Measurements from ENCODE around the gene OGDHL.
A peak's percentile ranks its signal among the peaks of the same experiment; 100 is the strongest.
"Not testable (repeated sequence)": the region's sequence is repeated elsewhere in the genome, so short reads cannot be mapped to it uniquely, and the experiment has no call there.

Gene OGDHL

GRCh38 chr10:49761789-49762565, at the start of gene OGDHL:
TSS of gene OGDHL (minus strand) at chr10:49762323. CDS start at chr10:49758592, 3,731 bp downstream.
- peak; percentile 9 to 45 for DNase-seq (ENCODE audit: low read depth in 2 of 2)

GRCh38 chr10:49803988-49804387, 41.9 kb upstream of the OGDHL start:
- no peak for DNase-seq (ENCODE audit: low read depth in 2 of 2)

DNA sequence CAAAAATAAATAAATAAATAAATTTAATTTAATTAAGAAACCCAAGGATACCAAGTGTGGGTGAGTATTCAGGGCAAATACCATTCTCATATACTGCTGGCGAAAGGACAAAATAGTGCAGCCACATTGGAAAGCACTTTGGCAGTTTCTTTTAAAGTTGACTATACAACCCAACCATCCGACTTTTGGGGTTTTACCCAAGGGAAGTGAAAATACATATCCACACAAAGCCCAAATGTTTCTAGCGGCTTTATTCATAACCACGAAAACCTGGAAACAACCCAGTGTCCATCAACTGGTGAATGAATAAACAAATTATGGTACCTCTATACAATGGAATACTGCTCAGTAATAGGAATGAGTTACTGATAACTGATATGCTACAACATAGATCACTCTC, 36.2 kb upstream of the OGDHL start:
- DNase-seq (ENCODE audit: low read depth in 2 of 2): no peak

GRCh38 chr10:49791100-49791499, 29.0 kb upstream of the OGDHL start:
- DNase-seq (ENCODE audit: low read depth in 2 of 2): no peak

- no peak for DNase-seq (ENCODE audit: low read depth in 2 of 2)
These were observed 22.6 kb upstream of the OGDHL start for GRCh38 chr10:49784681-49785080.

- no peak for DNase-seq (ENCODE audit: low read depth in 2 of 2)
These were observed 21.5 kb upstream of the OGDHL start for GRCh38 chr10:49783645-49784044.

- DNase-seq (ENCODE audit: low read depth in 2 of 2): no peak
These were observed 19.1 kb upstream of the OGDHL start for GRCh38 chr10:49781247-49781646.

GRCh38 chr10:49778197-49778596, 16.1 kb upstream of the OGDHL start:
- DNase-seq (ENCODE audit: low read depth in 2 of 2): no peak

- no peak for DNase-seq (ENCODE audit: low read depth in 2 of 2)
These were observed 14.7 kb upstream of the OGDHL start for GRCh38 chr10:49776851-49777250.

DNA sequence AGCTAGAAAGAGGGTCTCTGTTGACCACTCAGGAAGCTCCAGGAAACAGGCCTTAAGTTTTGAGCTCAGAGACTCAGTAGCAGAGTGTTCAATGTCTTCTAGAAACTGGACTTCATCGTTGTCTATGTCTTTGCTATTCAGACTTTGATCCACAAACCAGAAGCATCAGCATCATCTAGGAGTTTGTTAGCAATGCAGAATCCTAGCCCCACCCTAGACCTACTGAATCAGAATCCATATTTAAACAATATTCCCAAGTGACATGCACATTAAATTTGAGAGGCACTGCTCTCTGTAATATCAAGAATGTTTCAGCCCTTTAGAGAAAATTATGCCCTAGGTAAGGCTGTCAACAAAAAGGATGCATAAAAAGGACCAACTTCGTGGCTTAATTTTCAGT, 12.9 kb upstream of the OGDHL start:
- no peak for DNase-seq (ENCODE audit: low read depth in 2 of 2)

- DNase-seq (ENCODE audit: low read depth in 2 of 2): not testable (repeated sequence)
These were observed 10.8 kb upstream of the OGDHL start for GRCh38 chr10:49772944-49773343.

DNA sequence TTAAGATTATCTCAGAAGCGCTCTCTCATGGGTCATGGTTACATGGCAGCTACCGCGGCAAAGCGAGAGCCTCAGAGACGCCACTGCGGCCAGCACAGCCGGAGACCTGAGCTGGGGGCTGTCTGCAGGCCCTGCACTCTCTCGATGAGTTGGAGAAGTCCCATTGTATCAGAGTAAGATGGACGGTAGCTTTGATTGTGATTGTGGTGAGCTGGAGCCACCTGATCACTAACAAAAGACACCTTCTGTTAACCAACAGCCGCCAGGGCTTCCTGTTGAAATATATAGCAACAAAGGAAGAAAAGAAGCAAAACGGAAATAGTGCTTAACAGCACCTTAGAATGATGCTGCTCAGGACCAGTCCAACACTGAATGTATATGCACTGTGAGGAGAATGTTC, 8.9 kb upstream of the OGDHL start:
- not testable (repeated sequence) for DNase-seq (ENCODE audit: low read depth in 2 of 2)

DNA sequence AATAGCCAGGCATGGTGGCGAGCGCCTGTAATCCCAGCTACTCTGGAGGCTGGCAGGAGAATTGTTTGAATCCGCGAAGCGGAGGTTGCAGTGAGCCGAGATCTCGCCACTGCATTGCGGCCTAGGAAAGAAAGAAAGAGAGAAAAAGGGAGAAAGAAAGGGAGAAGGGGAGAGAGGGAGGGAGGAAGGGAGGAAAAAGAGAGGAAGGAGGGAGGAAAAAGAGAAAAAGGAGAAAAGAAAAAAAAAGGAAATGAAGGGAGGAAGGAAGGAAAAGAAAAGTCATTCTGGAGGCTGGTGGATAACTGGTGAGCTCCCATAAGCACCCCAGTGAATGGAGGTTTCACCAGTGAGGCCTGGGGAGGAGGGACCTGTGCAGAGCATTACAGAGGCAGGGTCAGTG, 7.6 kb upstream of the OGDHL start:
- no peak for DNase-seq (ENCODE audit: low read depth in 2 of 2)

DNA sequence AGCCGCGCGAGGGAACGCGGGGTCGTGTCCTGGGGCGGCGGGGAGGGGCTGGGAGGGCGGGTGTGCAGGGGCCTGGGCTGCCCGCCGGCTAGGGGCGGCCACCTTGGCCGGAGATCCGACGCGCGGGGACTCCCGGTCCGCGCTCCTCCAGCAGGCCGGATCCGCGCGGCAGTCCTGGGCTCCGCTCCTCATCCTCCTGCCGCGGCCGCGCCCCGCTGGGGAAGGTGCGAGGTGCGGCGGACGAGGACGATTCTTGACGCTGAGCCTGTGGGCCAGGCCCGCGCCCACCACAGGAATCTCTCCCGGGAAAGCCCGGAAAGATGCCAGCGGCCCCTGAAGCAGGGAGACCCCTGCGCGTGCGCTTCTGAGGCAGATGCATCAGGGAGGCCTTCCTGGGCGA, 6.6 kb upstream of the OGDHL start:
- DNase-seq (ENCODE audit: low read depth in 2 of 2): no peak

- no peak for DNase-seq (ENCODE audit: low read depth in 2 of 2)
These were observed 6.2 kb upstream of the OGDHL start for GRCh38 chr10:49768329-49768728.

DNA sequence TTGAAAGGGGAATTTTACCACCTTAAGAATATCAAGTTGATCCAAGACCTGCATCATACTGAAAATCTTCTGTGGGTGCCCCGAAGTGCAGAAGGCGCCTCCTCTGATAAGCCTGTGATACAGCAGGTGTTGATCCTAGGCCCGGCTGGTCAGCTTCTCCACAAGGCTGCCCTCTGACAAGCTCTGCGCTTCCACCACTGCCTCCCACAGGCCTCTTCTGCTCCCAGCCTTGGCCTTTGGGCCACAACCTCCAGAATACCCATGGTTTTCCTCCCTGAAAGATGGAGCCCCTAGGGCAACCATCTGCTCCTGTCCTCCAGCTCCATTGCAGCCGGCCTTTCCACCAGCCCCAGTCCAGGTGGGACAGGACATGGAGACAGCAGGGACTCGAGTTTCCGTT, 5.6 kb upstream of the OGDHL start:
- DNase-seq (ENCODE audit: low read depth in 2 of 2): no peak

- DNase-seq (ENCODE audit: low read depth in 2 of 2): no peak
These were observed 4.4 kb upstream of the OGDHL start for GRCh38 chr10:49766484-49766883.

DNA sequence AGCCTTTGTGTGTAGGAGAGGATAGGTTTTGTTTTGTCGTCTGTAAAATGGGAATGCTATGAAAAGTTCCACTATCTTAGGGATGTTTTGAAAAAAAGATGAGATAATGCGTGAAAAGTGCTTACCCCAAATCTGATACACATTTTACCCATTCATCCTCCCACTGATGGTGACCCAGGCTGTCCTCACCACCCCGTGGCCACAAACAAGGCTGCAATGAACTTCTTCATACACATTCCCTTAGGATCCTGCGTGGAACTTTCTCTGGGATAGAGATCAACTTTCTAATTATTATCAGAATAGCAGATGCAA, 399 bp upstream of the OGDHL start:
- DNase-seq (ENCODE audit: low read depth in 2 of 2): no peak

- DNase-seq (ENCODE audit: low read depth in 2 of 2): no peak
These were observed 828 bp downstream of the OGDHL start for GRCh38 chr10:49761201-49761788.

GRCh38 chr10:49760789-49761188, 1.3 kb downstream of the OGDHL start:
- no peak for DNase-seq (ENCODE audit: low read depth in 2 of 2)

GRCh38 chr10:49759787-49760551, 2.2 kb downstream of the OGDHL start:
- no peak for DNase-seq (ENCODE audit: low read depth in 2 of 2)

GRCh38 chr10:49758249-49758930, 3.7 kb downstream of the OGDHL start:
- DNase-seq (ENCODE audit: low read depth in 2 of 2): no peak
